Right atrium auricular region (tissue), 2 donors: ENCODE data around the gene POLA2. TPM values are rescaled to one million over a fixed set of nuclear protein-coding genes. Genes with fewer than 3 reads are reported as not detected.

Source experiments
- DNase-seq: peaks from one replicate; pipeline ENCODE4 v3.0.0-alpha.2; 2019; ENCODE audit warnings: low spot score
- H3K27ac ChIP-seq, 2 donors: fragments of 200-600 bp; sonication (generic); 1 replicate in 1 of 2; 2 replicates in 1 of 2; pipeline ENCODE4 v1.5.1; 2016 to 2019
- H3K27me3 ChIP-seq, 2 donors: fragments of 200-600 bp; sonication (generic); one replicate each; pipeline versions ENCODE4 v1.5.1 to v1.6.0; 2017 to 2019
- H3K36me3 ChIP-seq: fragments of 200-600 bp; sonication (generic); one replicate; pipeline ENCODE4 v1.5.1; 2016
- H3K4me1 ChIP-seq, 2 donors: fragments of 200-600 bp; sonication (generic); one replicate each; pipeline versions ENCODE4 v1.5.1 to v1.6.0; 2017 to 2019
- H3K4me3 ChIP-seq, 2 donors: fragments of 200-600 bp; sonication (generic); 1 replicate in 1 of 2; 2 replicates in 1 of 2; pipeline ENCODE4 v1.5.1; 2017 to 2019; ENCODE audit warnings: mild to moderate bottlenecking in 1 of 2, moderate library complexity in 1 of 2
- H3K9me3 ChIP-seq, 2 donors: fragments of 200-600 bp; sonication (generic); one replicate each; pipeline ENCODE4 v1.5.1; 2019
- total RNA-seq, 2 donors: library from RNA; depleted of rRNA; stranded (reverse); fragments of >200 nt; gene quantifications; one replicate each; pipeline ENCODE4 v1.1.0, GENCODE V29; 2016
- TF ChIP-seq, protein P1 (sequence below), 2 donors: fragments of 200-600 bp; sonication (generic); IDR thresholded peaks; one replicate each; pipeline ENCODE4 v1.5.1; 2019; ENCODE audit warnings: antibody characterized with exemption in 2 of 2

The POLA2 gene
- total RNA-seq, 2 donors from 2014 or later = 4.5 to 12.4 TPM

DNA sequence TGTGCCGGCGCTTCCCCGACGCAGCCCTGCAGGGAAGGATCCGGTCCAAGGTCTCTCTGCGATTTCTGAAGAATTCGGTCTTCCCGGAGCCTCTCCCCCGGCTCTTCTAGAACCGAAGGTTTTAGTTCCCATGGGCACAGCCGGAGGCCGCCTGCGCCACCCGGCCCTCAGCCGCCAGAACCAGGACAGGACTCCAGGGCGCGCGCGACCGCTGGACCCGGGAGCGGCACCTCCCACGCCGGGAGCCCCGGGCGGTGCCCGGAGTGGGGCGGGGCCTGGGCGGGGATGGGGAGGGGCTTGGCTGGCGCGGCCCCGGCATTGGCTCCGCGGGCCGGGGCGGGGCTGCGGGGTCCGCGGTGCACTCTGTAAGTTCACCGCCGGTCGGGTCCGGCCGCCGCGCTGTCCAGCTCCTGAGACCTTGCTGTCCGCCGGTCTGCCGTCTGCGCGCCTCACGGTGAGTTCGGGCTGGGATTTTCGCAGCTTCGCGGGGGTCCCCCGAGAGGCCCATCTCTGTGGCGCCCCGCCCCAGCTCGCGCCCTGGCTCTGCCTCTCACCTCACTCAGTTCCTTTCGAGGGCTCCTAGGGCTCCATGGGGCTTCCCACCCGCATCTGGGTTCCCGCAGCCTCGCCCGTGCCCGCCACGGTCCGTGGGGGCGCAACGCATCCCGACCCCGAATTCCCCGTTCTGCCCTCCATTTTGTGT, 52.9 kb downstream of the POLA2 start, which contains the start of gene CDC42EP2:
Gene CDC42EP2 (plus strand): TSS at position 366 of the 703 bp plus-strand sequence. CDS start 6,033 bp downstream, outside the sequence.
- Histone ChIP-seq H3K4me3 (peak within 1 kb of the TSS; percentile 90 to 96), H3K27ac (peak within 1 kb of the TSS; percentile 93 to 97), H3K9me3 (no peaks in the 10 kb centered on the region), H3K4me1 (peaks cover 0 to 71% of the 10 kb centered on the region in 2 donors), H3K27me3 (no peaks in the 10 kb centered on the region), H3K36me3 (no peaks in the 10 kb centered on the region)
- TF ChIP-seq, protein P1, sequence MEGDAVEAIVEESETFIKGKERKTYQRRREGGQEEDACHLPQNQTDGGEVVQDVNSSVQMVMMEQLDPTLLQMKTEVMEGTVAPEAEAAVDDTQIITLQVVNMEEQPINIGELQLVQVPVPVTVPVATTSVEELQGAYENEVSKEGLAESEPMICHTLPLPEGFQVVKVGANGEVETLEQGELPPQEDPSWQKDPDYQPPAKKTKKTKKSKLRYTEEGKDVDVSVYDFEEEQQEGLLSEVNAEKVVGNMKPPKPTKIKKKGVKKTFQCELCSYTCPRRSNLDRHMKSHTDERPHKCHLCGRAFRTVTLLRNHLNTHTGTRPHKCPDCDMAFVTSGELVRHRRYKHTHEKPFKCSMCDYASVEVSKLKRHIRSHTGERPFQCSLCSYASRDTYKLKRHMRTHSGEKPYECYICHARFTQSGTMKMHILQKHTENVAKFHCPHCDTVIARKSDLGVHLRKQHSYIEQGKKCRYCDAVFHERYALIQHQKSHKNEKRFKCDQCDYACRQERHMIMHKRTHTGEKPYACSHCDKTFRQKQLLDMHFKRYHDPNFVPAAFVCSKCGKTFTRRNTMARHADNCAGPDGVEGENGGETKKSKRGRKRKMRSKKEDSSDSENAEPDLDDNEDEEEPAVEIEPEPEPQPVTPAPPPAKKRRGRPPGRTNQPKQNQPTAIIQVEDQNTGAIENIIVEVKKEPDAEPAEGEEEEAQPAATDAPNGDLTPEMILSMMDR (IDR thresholded peaks at IDR 0.05) = no peak
- peak; percentile 92 for DNase-seq

DNA sequence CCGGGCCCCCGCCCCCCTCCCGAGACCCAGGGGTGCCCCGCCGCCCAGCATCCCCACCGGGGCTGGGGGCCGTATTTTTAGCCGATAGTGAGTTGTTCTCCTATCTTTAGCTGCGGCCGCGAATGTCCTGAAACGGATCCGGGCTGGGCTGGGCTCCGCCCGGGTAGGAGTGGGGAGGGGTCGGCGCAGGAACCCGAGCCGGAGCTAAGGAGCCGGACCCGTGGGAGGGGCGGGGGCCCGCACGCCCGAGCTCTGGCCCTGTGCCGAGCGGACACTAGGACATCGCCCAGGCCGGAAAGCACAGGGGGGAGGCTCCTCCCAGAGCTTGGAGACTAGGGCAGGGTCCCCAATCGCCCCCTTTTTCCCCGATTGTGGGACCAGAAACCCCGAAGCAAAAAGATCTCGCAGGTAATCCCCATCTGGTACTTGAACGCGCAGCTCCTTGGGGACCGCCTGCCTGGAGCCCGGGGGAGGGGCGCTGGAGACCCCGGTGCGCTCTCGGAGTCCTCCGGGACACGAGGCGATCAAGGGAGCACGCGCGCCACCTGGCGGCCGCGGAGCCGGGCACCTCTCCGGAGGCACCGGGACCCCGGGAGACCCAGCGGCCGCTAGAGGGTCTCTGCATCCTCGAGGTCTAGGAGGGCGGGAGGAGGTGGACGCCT, 53.6 kb downstream of the POLA2 start:
- peak overlapping the region; percentile 90 to 96 for H3K4me3 ChIP-seq
- H3K27ac ChIP-seq = peak overlapping the region; percentile 93 to 97
- no peaks in the 10 kb centered on the region for H3K27me3 ChIP-seq
- peaks cover 0 to 71% of the 10 kb centered on the region in 2 donors for H3K4me1 ChIP-seq
- DNase-seq = peak; percentile 73
- TF ChIP-seq, protein P1 (IDR thresholded peaks at IDR 0.05) = peak; percentile 88 to 98
- no peaks in the 10 kb centered on the region for H3K9me3 ChIP-seq
- peaks cover under 1% of the 10 kb centered on the region for H3K36me3 ChIP-seq

DNA sequence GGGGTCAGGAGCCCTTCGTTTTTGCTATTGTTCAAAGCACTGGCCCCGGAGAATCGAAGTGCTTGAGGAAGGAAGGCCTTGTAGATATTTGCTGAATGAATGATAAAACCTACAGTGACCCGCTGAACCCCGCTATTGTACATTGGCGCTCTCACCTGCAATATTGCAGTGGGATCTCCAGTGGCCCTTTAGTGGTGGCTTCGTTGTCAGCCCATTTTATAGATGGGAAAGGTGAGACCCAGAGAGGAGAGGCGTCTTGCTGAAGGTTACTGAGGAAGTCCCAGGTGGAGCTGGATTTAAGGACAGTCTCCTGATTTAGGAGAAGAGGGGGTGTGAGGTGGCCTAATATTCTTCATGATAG, 54.1 kb downstream of the POLA2 start:
- H3K4me3 ChIP-seq = peak overlapping the region; percentile 90 to 96
- DNase-seq = no peak
- H3K9me3 ChIP-seq = no peaks in the 10 kb centered on the region
- H3K27ac ChIP-seq = peak overlapping the region; percentile 93 to 97
- H3K36me3 ChIP-seq = peaks cover 5% of the 10 kb centered on the region
- TF ChIP-seq, protein P1 (IDR thresholded peaks at IDR 0.05) = peak; percentile 3 to 35
- no peaks in the 10 kb centered on the region for H3K27me3 ChIP-seq
- H3K4me1 ChIP-seq = peaks cover 0 to 69% of the 10 kb centered on the region in 2 donors

DNA sequence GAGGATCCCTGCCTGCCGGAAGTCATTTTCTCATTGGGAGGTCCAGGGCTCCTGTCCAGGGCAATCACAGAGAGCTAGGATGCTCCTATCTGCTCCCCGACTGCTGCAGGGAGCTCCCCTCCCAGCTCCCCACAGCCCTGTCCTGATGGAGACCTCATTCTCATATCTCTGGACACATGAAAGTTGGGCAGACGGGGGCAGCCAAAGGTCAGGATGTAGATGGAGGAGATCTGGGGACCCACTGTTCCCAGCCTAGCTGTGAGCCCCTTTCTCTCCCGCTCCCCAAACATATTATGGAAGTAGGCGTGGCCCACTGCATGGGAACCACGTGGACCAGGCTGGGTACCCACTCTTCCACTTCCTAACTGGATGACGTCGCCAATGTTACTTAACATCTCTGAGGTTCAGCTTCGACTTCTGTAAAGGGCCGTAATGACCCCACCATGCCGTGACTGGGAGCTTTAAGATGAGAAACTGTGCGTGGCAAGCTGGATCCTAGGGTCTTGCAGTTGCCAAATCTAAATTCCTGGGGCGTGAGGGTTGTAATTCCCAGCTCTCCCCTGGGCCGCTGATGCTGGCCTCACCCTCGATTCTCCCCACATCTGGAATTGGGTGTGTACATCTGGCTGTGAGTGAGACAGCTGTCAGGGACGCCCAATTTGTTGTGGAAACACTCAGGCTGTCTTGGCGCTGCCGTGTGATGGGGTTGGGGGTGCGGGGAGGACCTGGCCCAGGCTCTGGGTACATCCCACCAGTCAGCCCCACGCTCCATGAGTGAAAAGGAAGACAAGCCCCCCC, 54.7 kb downstream of the POLA2 start:
- Histone ChIP-seq H3K27ac (peak overlapping the region; percentile 93 to 97), H3K9me3 (no peaks in the 10 kb centered on the region), H3K4me1 (peaks cover 0 to 69% of the 10 kb centered on the region in 2 donors), H3K36me3 (peaks cover 11% of the 10 kb centered on the region), H3K4me3 (peak overlapping the region; percentile 90 to 96), H3K27me3 (no peaks in the 10 kb centered on the region)
- peak; percentile 87 for DNase-seq
- TF ChIP-seq, protein P1 (IDR thresholded peaks at IDR 0.05) = no peak

DNA sequence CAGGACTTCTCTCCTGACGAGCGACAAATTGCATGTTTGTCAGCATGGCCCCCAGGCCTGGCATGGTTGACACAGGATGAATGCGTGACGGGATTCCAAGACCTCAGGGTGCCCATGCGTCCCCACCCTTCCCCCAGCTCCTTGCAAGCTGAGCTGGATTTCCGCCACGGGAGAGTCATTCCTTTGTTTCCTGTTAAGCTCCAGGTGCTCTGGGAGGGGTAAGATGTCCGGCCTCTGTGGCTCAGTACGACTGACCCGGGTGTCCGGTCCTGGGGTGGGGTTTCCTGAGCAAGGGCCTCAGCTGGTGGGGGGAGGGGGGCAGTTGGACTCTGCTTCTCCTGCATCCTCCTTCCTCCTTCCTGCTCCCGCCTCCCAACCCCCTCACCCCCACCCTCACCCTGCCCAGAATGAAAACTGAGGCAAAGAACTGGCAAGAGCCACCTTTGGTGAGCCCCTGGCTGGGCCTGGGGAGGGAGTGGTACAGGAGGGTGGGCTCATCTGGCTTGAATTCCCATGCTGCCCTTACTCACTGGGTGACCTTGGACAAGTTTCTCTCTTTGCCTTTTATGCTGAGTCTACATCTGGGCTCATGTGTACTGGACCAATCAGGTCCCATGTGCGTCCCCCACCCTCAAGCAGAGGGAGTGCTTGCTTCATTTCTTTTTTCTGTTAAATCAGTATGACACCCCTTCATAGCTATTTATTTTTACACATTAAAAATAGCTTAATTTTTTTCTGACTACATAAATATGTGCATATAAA, 55.4 kb downstream of the POLA2 start:
- TF ChIP-seq, protein P1 (IDR thresholded peaks at IDR 0.05) = peak in 1 of 2 donors; percentile 10
- Histone ChIP-seq H3K27me3 (no peaks in the 10 kb centered on the region), H3K9me3 (no peaks in the 10 kb centered on the region), H3K36me3 (peaks cover 19% of the 10 kb centered on the region), H3K4me3 (peak overlapping the region; percentile 90 to 96), H3K27ac (peak overlapping the region; percentile 93 to 97), H3K4me1 (peaks cover 0 to 73% of the 10 kb centered on the region in 2 donors)
- DNase-seq = peak; percentile 81
